DOHH2 (cell line): ENCODE data around the gene BDH1.

Experiments used
- EZH2phosphoT487 ChIP-seq: fragments of 200-600 bp; sonication (generic); IDR thresholded peaks from 2 replicates; pipeline ENCODE4 v1.6.1; 2017; ENCODE audit warnings: borderline replicate concordance, mild to moderate bottlenecking, antibody characterized with exemption, low read length, moderate library complexity, mixed read lengths
- TF ChIP-seq, protein P1 (sequence below): fragments of 200-600 bp; sonication (generic); IDR thresholded peaks from one replicate; pipeline ENCODE4 v1.5.1; 2014; ENCODE audit warnings: antibody characterized with exemption, mild to moderate bottlenecking, low read depth, low read length; ENCODE audit not compliant: poor library complexity, severe bottlenecking

DNA sequence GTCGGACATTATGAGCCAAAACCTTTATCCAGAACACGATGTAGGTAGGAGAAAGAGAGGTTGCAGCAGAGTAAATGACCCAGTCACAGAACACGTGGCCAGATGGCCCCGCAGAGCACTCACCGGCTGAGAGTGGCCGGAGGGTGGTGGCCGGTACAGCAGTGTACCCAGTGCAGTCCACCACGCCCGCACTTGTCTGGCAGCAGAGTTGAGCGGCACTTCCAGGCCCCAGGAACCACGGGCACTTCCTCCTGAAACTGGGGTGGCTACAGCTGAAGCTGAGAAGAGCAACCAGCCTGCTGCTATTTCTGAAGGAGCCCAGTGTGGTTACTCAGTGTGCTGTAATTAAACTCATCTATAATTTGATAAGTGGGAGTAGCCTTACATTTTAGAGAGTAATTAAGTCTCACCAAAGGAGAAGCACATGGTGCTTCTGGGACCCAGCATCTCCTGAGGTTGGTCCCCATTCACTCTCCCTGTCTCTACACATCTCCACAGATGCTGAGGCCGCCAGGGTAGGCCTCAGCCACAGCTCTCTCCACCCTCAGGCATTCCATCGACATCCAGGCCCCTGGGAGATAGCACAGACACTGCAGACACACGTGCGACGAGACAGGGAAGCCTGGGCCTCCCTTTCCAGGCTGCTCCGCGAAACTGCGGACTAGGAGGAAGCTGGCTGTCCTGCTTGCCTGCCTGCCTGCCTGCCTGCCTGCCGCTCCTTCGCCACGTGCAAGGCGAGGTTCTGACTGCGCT lies 49.8 kb downstream of the BDH1 start:
- TF ChIP-seq, protein P1, sequence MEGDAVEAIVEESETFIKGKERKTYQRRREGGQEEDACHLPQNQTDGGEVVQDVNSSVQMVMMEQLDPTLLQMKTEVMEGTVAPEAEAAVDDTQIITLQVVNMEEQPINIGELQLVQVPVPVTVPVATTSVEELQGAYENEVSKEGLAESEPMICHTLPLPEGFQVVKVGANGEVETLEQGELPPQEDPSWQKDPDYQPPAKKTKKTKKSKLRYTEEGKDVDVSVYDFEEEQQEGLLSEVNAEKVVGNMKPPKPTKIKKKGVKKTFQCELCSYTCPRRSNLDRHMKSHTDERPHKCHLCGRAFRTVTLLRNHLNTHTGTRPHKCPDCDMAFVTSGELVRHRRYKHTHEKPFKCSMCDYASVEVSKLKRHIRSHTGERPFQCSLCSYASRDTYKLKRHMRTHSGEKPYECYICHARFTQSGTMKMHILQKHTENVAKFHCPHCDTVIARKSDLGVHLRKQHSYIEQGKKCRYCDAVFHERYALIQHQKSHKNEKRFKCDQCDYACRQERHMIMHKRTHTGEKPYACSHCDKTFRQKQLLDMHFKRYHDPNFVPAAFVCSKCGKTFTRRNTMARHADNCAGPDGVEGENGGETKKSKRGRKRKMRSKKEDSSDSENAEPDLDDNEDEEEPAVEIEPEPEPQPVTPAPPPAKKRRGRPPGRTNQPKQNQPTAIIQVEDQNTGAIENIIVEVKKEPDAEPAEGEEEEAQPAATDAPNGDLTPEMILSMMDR: no peak
- no peak for TF ChIP-seq EZH2phosphoT487
